ENCODE measurements around the gene TMEFF2.

TMEFF2 gene

GRCh38 chr2:192007581-192008228, 187.0 kb downstream of the TMEFF2 start:
- no peak for DNase-seq (ENCODE audit: low read depth)

GRCh38 chr2:192005211-192005610, 189.5 kb downstream of the TMEFF2 start:
- no peak for DNase-seq (ENCODE audit: low read depth)

GRCh38 chr2:192004188-192004963, 190.4 kb downstream of the TMEFF2 start:
- no peak for DNase-seq (ENCODE audit: low read depth)

GRCh38 chr2:192002418-192002817, 192.3 kb downstream of the TMEFF2 start:
- DNase-seq (ENCODE audit: low read depth), result no peak

- DNase-seq (ENCODE audit: low read depth), result no peak
Observed at GRCh38 chr2:192000196-192000980, 194.3 kb downstream of the TMEFF2 start.

GRCh38 chr2:191999101-191999841, 195.5 kb downstream of the TMEFF2 start:
- no peak for DNase-seq (ENCODE audit: low read depth)

GRCh38 chr2:191995285-191995684, 199.4 kb downstream of the TMEFF2 start:
- DNase-seq (ENCODE audit: low read depth), result no peak

- no peak for DNase-seq (ENCODE audit: low read depth)
Observed at GRCh38 chr2:191994749-191995148, 200.0 kb downstream of the TMEFF2 start.

GRCh38 chr2:191991442-191991841, 203.3 kb downstream of the TMEFF2 start:
- no peak for DNase-seq (ENCODE audit: low read depth)

- DNase-seq (ENCODE audit: low read depth), result no peak
Observed at GRCh38 chr2:191985740-191986139, 209.0 kb downstream of the TMEFF2 start.

GRCh38 chr2:191983591-191983990, 211.1 kb downstream of the TMEFF2 start:
- DNase-seq (ENCODE audit: low read depth), result no peak

GRCh38 chr2:191983186-191983585, 211.5 kb downstream of the TMEFF2 start:
- no peak for DNase-seq (ENCODE audit: low read depth)

GRCh38 chr2:191981706-191982105, 213.0 kb downstream of the TMEFF2 start:
- DNase-seq (ENCODE audit: low read depth), result no peak

GRCh38 chr2:191980483-191980882, 214.2 kb downstream of the TMEFF2 start:
- no peak for DNase-seq (ENCODE audit: low read depth)

GRCh38 chr2:191979221-191979730, 215.5 kb downstream of the TMEFF2 start:
- DNase-seq (ENCODE audit: low read depth), result no peak

GRCh38 chr2:191977754-191978153, 217.0 kb downstream of the TMEFF2 start:
- DNase-seq (ENCODE audit: low read depth), result no peak

- DNase-seq (ENCODE audit: low read depth), result no peak
Observed at GRCh38 chr2:191976436-191976835, 218.3 kb downstream of the TMEFF2 start.

- no peak for DNase-seq (ENCODE audit: low read depth)
Observed at GRCh38 chr2:191974676-191975075, 220.1 kb downstream of the TMEFF2 start.

- no peak for DNase-seq (ENCODE audit: low read depth)
Observed at GRCh38 chr2:191970867-191971266, 223.9 kb downstream of the TMEFF2 start.

- DNase-seq (ENCODE audit: low read depth), result no peak
Observed at GRCh38 chr2:191968120-191968519, 226.6 kb downstream of the TMEFF2 start.

- no peak for DNase-seq (ENCODE audit: low read depth)
Observed at GRCh38 chr2:191965733-191966132, 229.0 kb downstream of the TMEFF2 start.

- DNase-seq (ENCODE audit: low read depth), result no peak
Observed at GRCh38 chr2:191961556-191961955, 233.2 kb downstream of the TMEFF2 start.
